Keratinocyte (primary cell): ENCODE measurements around the gene SETD1B.

Source experiments
- EZH2 ChIP-seq: IDR thresholded peaks from one replicate; pipeline ENCODE4 v1.6.1; 2012; ENCODE audit warnings: inconsistent platforms, mild to moderate bottlenecking, low read length, moderate library complexity
- TF ChIP-seq, protein P1 (sequence below), 3 experiments: IDR thresholded peaks in 1 of 3; conservative IDR thresholded peaks in 1 of 3; optimal IDR thresholded peaks in 1 of 3; 2 replicates in 2 of 3; 3 replicates in 1 of 3; pipeline versions ENCODE3 to v1.5.1; 2011; ENCODE audit warnings: low read length in 3 of 3, mild to moderate bottlenecking in 3 of 3, moderate library complexity in 2 of 3, control low read depth in 1 of 3, inconsistent platforms in 1 of 3; ENCODE audit not compliant: insufficient read depth in 2 of 3; ENCODE audit errors: extremely low read depth in 1 of 3

- TF ChIP-seq, protein P1, sequence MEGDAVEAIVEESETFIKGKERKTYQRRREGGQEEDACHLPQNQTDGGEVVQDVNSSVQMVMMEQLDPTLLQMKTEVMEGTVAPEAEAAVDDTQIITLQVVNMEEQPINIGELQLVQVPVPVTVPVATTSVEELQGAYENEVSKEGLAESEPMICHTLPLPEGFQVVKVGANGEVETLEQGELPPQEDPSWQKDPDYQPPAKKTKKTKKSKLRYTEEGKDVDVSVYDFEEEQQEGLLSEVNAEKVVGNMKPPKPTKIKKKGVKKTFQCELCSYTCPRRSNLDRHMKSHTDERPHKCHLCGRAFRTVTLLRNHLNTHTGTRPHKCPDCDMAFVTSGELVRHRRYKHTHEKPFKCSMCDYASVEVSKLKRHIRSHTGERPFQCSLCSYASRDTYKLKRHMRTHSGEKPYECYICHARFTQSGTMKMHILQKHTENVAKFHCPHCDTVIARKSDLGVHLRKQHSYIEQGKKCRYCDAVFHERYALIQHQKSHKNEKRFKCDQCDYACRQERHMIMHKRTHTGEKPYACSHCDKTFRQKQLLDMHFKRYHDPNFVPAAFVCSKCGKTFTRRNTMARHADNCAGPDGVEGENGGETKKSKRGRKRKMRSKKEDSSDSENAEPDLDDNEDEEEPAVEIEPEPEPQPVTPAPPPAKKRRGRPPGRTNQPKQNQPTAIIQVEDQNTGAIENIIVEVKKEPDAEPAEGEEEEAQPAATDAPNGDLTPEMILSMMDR (optimal IDR thresholded peaks at IDR 0.05 in 1 of 3, IDR thresholded peaks at IDR 0.05 in 1 of 3, conservative IDR thresholded peaks at IDR 0.05 in 1 of 3; ENCODE audit: extremely low read depth in 1 of 3, insufficient read depth in 2 of 3, low read length in 3 of 3), result peak in 2 of 3 experiments; percentile 97 to 100
- no peak for TF ChIP-seq EZH2
These were observed 9.8 kb upstream of the SETD1B start for GRCh38 chr12:121793838-121794533.
